ENCODE results near the gene RCCD1. TPM values are rescaled to one million over a fixed set of nuclear protein-coding genes. Genes with fewer than 3 reads are reported as not detected.
"Not testable (repeated sequence)": the region's sequence is repeated elsewhere in the genome, so short reads cannot be mapped to it uniquely, and the experiment has no call there.

The RCCD1 gene, protein sequence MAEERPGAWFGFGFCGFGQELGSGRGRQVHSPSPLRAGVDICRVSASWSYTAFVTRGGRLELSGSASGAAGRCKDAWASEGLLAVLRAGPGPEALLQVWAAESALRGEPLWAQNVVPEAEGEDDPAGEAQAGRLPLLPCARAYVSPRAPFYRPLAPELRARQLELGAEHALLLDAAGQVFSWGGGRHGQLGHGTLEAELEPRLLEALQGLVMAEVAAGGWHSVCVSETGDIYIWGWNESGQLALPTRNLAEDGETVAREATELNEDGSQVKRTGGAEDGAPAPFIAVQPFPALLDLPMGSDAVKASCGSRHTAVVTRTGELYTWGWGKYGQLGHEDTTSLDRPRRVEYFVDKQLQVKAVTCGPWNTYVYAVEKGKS
- 10.8 TPM for total RNA-seq
- long read RNA-seq, transcript RCCD1-201 (8 exons, 2,689 nt) = major isoform, 7 of 54 reads
- long read RNA-seq, partial matches to known transcripts = 38 of 54 reads
- long read RNA-seq, other reads (novel, unspliced or antisense) = 9 of 54 reads

DNA sequence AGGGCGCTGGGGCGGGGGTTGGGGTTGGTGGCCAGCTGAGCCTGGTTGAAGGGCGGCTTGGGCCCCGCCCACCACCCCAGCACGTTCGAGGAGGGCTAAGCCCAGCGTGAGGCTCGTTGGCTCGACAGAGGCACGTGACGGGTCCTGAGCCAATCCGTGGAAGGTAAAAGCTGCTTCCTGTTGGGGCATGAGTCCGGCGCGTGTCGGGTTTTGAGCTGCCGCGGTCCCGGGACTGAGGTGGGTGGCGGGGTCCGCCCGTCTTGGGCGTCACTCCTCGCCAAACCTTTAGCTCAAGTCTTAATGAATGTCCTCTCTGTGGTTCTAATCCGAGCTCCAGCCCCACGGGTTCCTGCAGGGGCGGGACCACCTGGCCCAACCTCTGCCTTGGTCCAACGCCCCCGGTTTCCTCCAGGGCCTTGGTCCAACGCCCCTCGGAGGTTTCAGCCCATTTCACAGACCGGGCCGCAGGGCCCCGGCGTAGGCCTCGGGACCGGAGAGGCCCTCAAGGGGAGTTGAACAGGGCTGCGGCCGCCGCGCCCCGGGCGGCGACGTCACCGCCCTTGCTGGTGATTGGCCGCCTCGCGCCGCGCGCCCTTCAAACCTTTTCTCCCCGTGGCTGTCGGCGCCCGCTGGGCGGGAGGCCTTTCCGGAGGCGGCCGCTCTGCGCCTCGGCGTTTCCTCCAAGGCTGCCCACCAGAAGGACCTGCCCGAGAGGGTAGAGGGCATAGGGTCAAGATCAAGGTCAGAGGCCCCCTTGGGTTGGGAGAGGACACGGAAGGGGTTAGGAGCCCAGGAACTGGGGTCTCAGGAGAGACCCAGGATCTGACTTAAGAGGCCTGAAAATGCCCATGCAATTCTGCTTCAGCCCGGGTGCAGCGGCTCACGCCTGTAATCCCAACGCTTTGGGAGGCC, at the start of gene RCCD1:
Gene RCCD1, plus strand, starts transcription at position 173 of the 912 bp plus-strand sequence. CDS start 1,851 bp downstream, outside the sequence.
- intact Hi-C loops (cut with DNase I) = no loop called here
- peak; percentile 98 for DNase-seq (ENCODE audit: low spot score)

DNA sequence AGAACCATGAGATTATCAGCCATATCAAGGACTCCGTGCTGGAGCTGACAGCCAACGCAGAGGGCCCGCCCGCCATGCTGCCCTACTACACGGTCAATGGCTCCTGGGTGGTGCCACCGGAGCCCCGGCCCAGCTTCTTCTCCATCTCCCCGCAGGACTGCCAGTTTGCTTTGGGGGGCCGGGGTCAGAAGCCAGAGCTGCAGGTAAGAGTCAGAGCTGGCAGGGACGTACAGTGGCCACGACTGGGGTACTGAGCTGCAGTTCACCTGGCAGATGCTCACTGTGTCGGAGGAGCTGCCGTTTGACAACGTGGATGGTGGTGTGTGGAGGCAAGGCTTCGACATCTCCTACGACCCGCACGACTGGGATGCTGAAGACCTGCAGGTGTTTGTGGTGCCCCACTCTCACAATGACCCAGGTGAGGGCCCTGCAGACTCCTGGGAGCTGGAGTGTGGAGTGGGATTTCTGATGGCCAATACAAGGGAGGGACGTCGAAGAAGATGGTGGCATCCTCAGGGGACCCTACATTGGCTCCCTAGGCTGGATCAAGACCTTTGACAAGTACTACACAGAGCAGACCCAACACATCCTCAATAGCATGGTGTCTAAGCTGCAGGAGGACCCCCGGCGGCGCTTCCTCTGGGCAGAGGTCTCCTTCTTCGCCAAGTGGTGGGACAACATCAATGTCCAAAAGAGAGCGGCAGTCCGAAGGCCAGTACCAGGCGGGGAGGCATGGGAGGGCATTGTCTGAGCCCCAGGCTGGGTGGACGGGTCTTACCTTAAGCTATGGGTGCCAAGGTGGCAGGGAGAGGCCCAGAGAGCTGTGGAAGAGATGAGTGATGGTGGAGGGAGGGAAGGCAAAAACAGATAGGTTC, 49.1 kb upstream of the RCCD1 start:
- no peak for DNase-seq (ENCODE audit: low spot score)
- intact Hi-C loops (cut with DNase I) = no loop called here

DNA sequence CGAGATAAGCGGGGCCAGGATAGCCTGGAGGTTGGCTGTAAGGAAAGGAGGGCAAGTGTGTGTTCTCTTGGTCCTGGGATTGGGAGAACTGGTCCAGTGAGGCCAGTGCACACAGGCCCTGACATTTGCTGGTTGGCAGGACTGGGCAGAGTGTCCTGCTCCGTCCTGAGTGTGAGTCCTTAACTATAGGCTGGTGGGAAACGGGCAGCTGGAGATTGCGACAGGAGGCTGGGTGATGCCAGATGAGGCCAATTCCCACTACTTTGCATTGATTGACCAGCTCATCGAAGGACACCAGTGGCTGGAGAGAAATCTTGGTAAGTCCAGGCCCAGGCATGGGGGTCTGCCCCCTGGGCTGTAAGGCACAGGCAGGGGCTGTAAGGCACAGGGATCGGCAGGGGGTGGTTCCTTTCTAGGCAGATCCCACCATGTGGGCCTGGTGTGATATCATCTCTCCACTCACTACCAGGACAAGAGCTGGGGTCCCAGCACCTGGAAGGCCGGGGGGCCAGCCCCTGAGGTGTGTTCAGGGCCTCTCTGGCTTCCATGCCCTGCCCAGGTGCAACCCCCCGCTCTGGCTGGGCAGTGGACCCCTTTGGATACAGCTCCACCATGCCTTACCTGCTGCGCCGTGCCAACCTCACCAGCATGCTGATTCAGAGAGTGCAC, 48.4 kb upstream of the RCCD1 start:
- no peak for DNase-seq (ENCODE audit: low spot score)
- intact Hi-C loops (cut with DNase I) = no loop called here

DNA sequence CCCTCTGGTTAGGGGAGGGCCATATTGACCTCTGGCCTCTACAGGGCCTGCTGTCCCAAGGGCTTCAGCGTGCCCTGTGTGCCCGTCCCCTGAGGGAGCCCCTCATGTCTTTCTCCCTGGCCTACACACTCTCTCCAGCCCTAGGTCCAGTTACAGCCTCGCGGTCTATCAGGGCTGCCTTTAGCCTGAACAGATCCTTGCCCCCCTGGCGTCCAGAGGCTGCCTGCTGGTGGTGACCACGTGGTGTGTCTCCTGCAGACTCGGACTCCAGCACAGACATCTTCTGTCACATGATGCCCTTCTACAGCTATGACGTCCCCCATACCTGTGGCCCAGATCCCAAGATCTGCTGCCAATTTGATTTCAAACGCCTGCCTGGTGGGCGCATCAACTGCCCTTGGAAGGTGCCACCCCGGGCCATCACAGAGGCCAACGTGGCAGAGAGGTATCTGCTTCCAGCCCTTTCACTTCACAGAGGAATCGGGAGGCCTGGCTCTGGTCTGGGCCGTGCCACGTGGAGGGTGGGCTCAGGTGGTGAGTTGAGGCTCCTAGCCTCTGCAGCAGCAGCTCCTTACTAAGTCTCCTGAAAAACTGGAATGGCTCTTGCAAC, 47.5 kb upstream of the RCCD1 start:
- DNase-seq (ENCODE audit: low spot score) = no peak
- intact Hi-C loops (cut with DNase I) = no loop called here

DNA sequence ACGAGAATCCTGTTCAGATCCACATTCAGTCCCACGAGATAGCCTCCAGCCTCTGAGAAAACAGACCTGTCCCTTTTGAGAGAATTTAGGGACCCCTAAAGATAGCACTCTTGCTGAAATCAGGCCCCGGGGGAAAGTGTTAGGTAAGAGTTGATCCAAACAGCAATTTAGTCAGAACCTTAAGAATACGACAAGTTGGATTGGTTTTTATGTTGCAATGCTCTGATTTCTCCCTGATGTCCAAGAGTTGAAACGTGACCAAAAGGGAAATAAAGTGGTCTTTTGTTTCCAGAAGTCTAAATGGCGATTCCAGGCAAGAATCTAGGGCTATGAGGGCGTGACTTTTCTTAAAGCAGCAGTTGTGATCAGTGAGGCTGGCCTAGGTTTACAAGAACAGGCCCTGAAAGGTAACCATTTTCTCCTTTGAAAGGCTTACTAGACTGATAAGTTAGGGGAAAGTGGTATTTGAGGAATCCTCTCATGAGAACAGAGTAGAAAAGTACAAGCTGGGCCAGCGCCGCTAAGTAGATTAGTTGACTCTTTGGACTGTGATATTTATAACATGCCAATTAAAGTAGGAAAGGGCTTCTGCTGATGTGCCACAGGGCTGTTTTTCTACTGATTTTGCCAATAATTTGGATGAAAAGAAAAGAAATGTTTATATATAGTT, 46.7 kb upstream of the RCCD1 start:
- intact Hi-C loops (cut with DNase I) = no loop called here
- no peak for DNase-seq (ENCODE audit: low spot score)

DNA sequence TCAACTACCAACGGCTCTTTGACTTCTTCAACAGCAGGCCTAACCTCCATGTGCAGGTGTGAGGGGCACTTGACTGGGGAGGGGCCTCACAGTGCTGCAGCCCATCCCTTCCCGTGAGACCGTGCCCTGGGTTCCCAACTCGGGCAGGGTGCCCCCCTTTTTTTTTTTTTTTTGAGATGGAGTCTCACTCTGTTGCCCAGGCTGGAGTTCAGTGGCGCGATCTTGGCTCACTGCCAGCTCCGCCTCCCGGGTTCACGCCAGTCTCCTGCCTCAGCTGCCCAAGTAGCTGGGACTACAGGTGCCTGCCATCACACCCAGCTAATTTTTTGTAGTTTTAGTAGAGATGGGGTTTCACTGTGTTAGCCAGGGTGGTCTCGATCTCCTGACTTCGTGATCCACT, 45.2 kb upstream of the RCCD1 start:
- intact Hi-C loops (cut with DNase I); DNase-seq (ENCODE audit: low spot score): not testable (repeated sequence)

DNA sequence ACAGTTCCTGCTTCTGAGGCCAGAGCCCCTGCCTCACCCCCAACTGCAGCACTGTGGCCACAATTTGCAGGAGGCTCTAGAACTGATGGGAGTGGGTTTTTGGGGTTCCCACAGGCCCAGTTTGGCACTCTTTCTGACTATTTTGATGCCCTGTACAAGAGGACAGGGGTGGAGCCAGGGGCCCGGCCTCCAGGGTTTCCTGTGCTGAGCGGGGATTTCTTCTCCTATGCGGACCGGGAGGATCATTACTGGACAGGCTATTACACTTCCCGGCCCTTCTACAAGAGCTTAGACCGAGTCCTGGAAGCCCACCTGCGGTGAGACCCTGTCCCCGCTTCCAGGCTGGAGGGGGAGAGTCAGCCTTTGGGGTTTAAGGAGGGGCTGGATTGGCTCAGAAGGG, 44.7 kb upstream of the RCCD1 start:
- no peak for DNase-seq (ENCODE audit: low spot score)
- intact Hi-C loops (cut with DNase I) = no loop called here

DNA sequence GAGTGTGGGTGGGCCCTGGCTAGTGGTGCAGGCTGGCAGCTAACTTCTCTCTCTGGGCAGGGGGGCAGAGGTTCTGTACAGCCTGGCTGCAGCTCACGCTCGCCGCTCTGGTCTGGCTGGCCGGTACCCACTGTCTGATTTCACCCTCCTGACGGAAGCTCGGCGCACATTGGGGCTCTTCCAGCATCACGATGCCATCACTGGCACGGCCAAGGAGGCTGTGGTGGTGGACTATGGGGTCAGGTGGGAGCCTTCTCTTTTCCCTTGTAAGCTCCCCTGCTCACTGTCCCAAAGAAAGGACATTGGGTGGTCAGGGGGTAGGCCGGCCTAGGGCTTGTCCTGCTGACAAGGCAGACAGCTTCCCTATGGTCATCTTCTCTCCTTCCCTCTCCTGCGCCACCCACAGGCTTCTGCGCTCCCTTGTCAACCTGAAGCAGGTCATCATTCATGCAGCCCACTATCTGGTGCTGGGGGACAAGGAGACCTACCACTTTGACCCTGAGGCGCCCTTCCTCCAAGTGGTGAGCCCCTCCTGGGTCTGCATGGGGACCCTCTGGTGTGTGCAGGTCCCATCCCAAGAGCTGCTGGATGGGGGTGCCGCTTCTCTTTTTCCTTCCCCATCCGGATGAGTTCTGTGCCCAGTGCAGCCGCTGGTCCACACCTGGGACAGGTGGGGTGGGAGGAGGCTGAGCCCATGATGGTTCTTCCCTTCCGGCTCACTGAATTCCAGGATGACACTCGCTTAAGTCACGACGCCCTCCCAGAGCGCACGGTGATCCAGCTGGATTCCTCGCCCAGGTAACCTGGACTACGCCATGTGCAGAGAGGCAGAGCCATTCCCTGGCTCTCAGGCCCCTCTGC, 44.0 kb upstream of the RCCD1 start:
- intact Hi-C loops (cut with DNase I) = no loop called here
- DNase-seq (ENCODE audit: low spot score) = no peak

DNA sequence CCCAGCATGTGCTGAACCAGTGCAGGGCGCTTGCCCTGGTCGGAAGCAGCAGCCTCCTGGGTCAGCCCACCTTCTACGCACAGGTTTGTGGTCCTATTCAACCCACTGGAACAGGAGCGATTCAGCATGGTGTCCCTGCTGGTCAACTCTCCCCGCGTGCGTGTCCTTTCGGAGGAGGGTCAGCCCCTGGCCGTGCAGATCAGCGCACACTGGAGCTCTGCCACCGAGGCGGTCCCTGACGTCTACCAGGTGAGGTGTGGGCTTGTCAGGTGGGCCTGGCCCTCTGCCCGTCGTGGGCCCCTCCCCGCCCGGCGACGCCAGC, 43.4 kb upstream of the RCCD1 start:
- no peak for DNase-seq (ENCODE audit: low spot score)
- intact Hi-C loops (cut with DNase I) = no loop called here

DNA sequence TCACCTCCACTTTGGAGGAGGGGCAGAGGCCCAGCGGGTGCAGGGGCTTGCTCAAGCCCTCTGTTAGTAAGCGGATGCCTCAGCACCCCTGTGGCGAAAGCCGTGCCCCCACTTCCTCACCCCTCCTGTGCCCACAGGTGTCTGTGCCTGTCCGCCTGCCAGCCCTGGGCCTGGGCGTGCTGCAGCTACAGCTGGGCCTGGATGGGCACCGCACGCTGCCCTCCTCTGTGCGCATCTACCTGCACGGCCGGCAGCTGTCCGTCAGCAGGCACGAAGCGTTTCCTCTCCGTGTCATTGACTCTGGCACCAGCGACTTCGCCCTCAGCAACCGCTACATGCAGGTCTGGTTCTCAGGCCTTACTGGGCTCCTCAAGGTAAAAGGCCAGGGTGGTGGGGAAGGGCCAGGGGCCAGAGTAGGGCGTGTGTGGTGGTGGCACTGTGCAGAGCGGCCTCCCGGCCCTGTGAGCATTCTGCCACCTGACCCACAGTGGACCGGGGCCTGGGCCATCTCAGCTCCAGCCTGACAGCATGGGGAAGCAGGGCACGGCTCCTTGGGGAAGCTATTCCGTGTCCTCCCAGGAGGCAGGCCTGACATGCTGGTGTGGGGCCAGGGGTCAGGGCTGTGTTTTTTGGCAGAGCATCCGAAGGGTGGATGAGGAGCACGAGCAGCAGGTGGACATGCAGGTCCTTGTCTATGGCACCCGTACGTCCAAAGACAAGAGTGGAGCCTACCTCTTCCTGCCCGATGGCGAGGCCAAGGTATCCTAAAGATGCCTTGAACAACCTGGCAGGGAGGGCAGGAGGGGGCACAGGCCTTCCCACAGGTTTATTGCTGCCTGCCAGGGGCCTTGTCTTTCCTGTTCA, 42.5 kb upstream of the RCCD1 start:
- intact Hi-C loops (cut with DNase I) = no loop called here
- no peak for DNase-seq (ENCODE audit: low spot score)

DNA sequence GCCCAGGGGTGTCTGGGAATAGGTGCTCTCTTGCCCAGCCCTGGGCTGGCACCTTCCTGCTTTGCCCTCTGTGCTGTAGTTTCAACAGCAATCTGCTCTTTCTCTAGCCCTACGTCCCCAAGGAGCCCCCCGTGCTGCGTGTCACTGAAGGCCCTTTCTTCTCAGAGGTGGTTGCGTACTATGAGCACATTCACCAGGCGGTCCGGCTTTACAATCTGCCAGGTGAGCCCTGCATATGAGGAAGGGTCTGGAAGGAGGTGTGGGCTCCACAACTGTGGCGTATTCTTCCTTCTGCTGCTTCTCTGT, 42.0 kb upstream of the RCCD1 start:
- no peak for DNase-seq (ENCODE audit: low spot score)
- intact Hi-C loops (cut with DNase I) = no loop called here

DNA sequence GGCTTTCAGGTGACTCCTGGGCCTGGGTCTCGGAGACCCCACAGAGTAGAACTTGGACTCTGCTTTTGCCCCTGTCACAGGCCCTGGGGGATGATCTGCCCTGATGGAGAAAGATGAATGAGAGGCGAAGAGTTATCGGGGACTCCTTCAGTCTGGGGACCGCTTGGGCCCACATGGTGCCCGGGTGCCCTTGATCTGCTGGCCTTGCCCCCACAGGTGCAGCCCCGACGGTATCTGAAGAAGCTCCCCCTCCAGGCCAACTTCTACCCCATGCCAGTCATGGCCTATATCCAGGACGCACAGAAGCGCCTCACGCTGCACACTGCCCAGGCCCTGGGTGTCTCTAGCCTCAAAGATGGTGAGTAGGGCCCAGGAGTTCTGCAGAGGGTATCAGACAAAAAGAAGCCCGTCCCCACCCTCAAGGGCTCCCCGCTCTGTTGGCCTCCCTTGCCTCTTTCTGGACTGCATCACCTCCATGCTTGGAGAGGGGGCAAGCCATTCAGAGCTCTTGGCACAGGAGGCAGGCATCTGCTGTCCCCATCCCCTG, 41.2 kb upstream of the RCCD1 start:
- intact Hi-C loops (cut with DNase I) = no loop called here
- DNase-seq (ENCODE audit: low spot score) = no peak

DNA sequence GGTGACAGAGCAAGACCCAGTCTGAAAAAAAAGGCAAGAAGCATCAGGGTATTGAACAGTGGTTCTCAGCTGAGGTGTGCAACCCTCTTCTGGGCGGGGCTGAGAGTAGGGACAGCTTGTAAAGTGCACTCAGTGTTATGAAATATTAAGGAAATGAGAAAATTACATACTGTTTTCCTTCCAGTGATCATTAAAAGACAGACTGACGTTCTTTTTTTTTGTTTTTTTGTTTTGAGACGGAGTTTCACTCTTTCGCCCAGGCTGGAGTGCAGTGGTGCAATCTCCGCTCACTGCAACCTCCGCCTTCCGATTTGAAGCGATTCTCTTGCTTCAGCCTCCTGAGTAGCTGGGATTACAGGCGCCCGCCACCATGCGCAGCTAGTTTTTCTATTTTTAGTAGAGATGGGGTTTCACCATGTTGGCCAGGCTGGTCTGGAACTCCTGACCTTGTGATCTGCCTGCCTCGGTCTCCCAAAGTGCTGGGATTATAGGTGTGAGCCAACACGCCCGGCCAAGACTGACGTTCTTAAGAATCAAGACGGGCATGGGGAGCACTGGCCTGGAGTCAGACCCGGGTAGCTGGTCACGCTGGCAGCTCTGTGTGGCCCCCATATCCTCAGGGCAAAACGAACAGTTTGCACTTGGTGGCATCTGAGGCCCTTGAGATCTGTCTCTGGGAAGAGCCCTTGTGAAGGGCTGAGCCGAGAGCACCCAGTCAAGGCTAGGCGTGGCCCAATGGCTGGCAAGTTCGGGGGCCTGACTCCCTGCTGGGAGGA, 40.2 kb upstream of the RCCD1 start:
- intact Hi-C loops (cut with DNase I) = no loop called here
- no peak for DNase-seq (ENCODE audit: low spot score)

DNA sequence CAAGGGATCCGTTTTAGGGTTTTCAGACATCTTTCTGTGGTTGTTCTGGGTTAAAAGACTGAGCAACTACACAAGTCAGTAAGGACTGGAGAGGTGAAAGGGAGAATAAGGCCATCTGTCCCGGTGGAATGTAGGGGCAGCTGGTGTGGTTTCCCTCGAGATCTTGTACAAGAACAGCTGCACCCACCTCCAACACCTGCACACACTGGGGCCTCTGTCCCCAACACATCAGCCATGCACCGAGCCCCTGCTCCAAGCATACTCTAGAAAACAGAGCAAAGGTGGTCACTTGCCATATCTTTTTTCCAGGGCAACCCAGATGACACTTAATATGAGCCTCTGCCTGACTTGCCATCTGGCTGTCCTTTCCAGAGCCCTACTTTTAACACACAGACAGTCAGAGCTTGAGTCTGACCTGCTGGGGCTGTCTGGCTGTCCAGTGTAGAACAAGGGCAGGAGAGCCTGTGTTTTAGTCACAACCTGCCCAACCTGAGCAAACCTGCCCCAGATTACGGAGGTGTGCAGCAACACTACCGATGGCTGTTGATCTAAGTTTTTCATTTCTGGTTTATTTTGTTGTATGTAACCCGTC, 39.4 kb upstream of the RCCD1 start:
- intact Hi-C loops (cut with DNase I) = no loop called here
- no peak for DNase-seq (ENCODE audit: low spot score)

DNA sequence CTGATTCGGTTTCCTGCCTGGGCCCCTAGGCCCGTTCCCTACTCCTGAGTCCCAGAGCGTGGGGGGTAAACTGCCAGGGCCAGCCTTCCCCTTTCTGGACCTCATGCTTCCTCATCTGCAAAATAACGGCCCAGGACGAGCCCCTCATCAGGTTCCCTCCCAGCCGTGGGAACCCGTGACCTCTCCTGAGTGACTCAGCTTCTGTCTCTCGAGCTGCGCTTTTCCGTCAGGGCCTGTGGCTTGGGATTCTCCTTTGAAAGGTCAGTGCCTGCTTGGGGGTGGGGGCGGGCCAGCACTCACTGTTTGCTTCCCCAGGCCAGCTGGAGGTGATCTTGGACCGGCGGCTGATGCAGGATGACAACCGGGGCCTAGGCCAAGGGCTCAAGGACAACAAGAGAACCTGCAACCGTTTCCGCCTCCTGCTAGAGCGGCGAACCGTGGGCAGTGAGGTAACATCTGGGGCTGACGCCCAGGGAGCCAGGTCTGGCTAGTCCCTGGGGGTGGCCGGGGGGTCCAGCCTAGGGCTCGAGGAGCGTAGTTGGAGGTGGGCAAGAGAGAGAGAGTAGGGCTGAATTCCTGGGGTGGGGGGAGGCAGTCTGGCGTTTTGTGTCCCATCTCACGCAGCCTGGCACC, 38.8 kb upstream of the RCCD1 start:
- intact Hi-C loops (cut with DNase I) = no loop called here
- peak; percentile 93 for DNase-seq (ENCODE audit: low spot score)
